HEK293T (cell line): ENCODE measurements around the gene MYO1B.

ENCODE experiments used
- BHLHE40 ChIP-seq: fragments of 450-650 bp; IDR thresholded peaks from 2 replicates; pipeline ENCODE4 v1.6.1; 2016; ENCODE audit warnings: mild to moderate bottlenecking, moderate library complexity, borderline replicate concordance
- ELF4 ChIP-seq: fragments of 450-650 bp; IDR thresholded peaks from 2 replicates; pipeline ENCODE4 v1.6.1; 2017; ENCODE audit warnings: antibody characterized with exemption
- FOXA1 ChIP-seq: fragments of 450-650 bp; IDR thresholded peaks from 2 replicates; pipeline ENCODE4 v1.6.1; 2016; ENCODE audit warnings: mild to moderate bottlenecking
- FOXK2 ChIP-seq: fragments of 450-650 bp; IDR thresholded peaks from 2 replicates; pipeline ENCODE4 v1.6.1; 2016; ENCODE audit warnings: mild to moderate bottlenecking
- FOXM1 ChIP-seq: fragments of 450-650 bp; IDR thresholded peaks from 2 replicates; pipeline ENCODE4 v1.6.1; 2017; ENCODE audit warnings: mild to moderate bottlenecking, borderline replicate concordance
- HDGF ChIP-seq: fragments of 450-650 bp; IDR thresholded peaks from 2 replicates; pipeline ENCODE4 v1.6.1; 2017; ENCODE audit warnings: antibody characterized with exemption, borderline replicate concordance
- LEF1 ChIP-seq: fragments of 450-650 bp; IDR thresholded peaks from 2 replicates; pipeline ENCODE4 v1.6.1; 2017; ENCODE audit warnings: mild to moderate bottlenecking, borderline replicate concordance
- NFRKB ChIP-seq: fragments of 450-650 bp; IDR thresholded peaks from 2 replicates; pipeline ENCODE4 v1.6.1; 2016; ENCODE audit warnings: mild to moderate bottlenecking, moderate library complexity
- SUZ12 ChIP-seq: fragments of 450-650 bp; IDR thresholded peaks from 2 replicates; pipeline ENCODE4 v1.6.1; 2016; ENCODE audit warnings: mild to moderate bottlenecking
- TARDBP ChIP-seq: fragments of 450-650 bp; IDR thresholded peaks from 2 replicates; pipeline ENCODE4 v1.6.1; 2016

DNA sequence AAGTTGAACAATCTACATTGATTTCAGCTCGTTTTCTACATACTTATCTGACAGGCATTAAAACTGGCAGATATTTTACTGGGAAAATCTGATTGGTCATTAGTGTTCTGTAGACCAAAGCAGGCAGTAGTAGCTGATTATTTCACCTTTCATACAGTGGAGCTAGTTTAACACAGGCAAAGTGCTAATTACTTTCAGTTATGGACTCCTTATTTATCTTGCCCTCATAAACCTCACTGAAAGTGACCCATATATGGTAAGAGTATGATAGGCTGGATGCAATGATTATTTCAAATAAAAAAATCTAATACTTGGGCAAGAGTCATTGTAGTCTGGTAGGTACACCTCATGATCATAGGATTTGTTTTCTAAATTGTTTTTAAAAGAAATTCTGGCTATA, 129.7 kb downstream of the MYO1B start:
- TF ChIP-seq TARDBP (no peak), NFRKB (no peak), FOXM1 (no peak), SUZ12 (no peak), HDGF (no peak), FOXA1 (no peak), FOXK2 (no peak), BHLHE40 (no peak), LEF1 (no peak), ELF4 (no peak)
